C4-2B (cell line): ENCODE data around the gene PCDHB9.

Experiments used
- CTCF ChIP-seq: fragments of 450-650 bp; conservative IDR thresholded peaks from 2 replicates; pipeline ENCODE4 v1.5.1; 2017; ENCODE audit warnings: mild to moderate bottlenecking
- ZFX ChIP-seq: fragments of 450-650 bp; IDR thresholded peaks from 2 replicates; pipeline ENCODE4 v1.6.1; 2017

- TF ChIP-seq CTCF (no peak), ZFX (no peak)
Observed at GRCh38 chr5:141175933-141176332, 11.0 kb upstream of the PCDHB9 start.
